Activated CD4-positive, alpha-beta T cell treated with anti-CD3 and anti-CD28 coated beads for 4 hours (primary cell): ENCODE data around the gene CAST.

Experiments used
- DNase-seq, 2 donors: peaks; one replicate each; pipeline ENCODE4 v3.0.0-alpha.2; 2020

The CAST gene

DNA sequence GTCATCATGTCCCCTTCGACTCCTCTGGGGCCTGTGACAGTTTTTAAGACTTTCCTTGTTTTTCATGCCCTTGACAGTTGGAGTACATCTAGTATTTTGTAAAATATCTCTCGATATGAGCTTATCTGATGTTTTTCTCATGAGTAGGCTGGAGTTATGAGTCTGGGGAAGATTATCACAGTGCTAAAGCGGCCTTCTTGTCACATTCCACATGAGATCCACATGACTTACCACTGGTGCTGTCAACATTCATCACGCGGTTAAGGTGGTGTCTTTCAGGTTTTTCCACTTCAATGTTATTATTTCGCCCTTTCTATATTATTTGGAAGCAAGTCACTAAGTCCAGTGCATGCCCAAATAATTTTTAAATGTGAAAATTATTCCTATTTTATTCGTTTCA, 17.1 kb upstream of the CAST start:
- DNase-seq, result no peak

DNA sequence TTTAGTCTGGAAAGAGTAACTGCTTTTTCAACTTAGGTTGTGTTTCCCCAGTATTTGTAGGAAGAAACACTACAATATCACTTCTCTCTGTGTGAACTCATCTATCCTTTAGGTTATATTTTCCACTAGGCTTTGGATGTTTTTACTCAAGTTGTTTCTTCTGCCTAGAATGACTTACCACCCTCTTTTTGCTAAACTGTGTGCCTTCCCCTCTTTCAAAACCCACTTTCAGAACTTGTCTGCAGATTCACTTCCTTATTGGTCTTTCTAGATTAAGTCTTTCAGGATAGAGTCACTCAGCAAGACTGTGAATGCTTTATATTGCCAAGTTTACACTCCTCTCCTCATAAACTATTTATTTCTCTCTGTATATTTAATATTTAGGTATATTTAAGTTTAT, 14.2 kb upstream of the CAST start:
- no peak for DNase-seq

- no peak for DNase-seq
These were observed 13.6 kb upstream of the CAST start for GRCh38 chr5:96648593-96648992.

DNA sequence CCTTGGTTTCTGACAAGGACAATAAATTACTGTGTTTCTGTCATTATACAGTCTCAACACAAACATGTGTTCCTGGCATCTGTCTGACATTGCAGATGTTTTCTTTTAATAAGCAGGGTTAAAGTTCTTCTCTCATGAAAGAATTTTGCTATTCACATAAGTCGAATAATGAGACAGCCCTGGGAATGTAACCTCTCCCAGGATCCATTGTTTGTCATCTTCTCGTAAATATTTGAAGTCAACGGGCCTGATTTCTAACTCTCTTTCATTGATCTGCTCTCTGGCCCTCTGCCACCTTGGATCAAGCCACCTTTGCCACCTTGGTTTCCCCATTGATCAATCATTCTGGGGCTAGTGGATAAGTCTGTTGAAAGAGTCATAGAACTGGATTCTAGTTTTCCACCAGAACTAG, 12.9 kb upstream of the CAST start:
- DNase-seq, result no peak

- no peak for DNase-seq
These were observed 12.3 kb upstream of the CAST start for GRCh38 chr5:96649681-96650540.

GRCh38 chr5:96651047-96651446, 11.1 kb upstream of the CAST start:
- no peak for DNase-seq

DNA sequence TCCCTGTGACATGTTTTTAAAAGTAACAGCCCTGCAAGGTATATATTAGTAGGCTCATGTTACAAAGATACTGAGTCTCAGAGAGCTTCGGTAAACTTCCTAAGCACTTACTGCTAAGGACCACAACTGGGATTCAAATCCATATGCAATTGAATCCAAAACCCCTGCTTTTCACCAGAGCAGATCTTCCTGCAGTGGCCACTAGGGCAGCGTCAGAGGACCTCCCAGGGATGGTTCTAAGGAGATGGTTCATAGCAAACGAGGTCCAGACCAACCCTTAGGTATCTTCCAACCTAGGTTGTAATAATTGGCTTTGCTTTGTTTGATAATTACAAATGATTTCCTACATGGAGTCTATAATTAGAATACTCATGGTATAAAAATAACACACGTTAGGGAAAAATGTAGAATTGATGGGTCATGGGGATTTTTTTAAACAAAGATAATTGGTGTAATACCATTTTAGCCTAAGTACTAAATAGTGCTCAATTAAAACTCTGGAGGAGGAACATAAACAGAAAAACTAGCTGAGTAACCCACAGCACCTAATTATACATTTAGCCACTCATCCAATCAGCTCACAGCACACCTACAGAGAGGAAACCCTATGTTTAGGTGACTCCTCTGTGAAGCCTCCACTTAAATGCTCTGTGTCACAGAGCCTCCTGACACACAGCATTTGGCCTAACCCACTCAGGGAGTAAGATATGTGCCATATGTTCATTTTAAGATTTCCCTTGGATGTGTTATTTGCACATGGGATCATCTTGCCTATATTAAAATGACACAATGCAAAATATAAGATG, 10.0 kb upstream of the CAST start:
- no peak for DNase-seq

DNA sequence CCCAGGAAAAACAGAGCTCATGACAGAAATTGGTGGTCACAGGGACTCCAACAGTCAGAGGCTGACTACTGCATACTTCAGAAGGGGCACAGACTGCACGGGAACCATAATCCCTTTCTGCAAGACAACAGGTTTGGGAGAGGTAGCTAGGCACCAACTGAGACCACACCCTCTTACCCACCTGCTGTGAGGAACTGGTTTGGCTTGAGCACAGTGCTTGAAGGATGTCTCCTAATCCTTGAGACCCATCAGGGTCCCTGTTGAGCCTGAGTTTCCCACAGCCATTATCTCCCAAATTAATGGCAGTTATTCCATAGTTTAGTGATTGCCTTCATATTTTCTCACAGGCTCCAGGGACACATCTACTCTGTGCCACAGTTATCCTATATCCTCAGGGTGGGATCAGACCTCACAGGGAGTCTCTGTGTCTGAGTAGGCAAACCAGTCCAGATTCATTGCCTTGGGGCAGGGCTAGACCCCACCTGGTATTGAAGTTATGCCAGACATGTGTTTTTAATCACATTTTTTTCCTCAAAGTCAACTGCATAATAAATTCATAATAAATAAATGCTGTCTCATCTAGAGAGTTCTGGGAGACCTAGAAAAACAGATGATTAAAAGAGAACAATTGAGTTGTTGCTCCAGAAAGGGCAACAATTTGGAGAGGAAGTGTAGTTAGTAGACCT, 9.3 kb upstream of the CAST start:
- DNase-seq, result no peak

DNA sequence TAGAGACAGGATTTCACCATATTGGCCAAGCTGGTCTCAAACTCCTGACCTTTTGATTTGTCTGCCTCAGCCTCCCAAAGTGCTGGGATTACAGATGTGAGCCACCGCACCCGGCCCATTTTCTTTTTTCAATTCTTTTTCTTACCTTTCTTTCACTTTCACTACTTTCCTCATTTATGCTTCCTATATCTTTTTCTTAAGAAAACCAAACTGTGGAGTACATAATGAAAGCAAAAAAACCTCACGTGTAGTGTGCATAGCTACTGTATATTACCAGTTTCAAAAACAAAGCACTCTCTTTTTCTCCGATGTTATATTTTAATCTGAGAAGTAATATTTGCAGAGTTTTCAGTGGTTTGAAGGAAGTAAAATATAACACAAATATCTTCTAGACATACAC, 8.0 kb upstream of the CAST start:
- no peak for DNase-seq

DNA sequence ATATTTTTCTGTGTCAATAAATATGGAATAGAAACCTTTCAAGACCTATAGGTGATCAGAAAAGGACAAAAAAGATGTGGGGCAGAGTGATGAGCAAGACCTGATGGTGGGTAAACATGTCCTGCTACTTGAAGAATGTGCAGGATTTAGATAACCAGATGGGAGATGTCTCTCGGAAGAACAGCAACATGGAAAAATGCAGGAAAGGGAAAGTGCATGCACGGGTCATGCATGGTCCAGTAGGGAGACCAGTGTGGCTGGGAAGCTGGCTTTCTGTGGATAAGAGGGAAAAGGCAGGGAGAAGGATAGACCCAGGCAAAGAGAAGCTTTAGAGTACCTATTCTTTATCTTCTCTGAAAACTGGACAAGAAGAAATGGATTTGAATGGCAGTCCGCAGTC, 7.1 kb upstream of the CAST start:
- no peak for DNase-seq

- DNase-seq, result no peak
These were observed 6.7 kb upstream of the CAST start for GRCh38 chr5:96655506-96655905.

DNA sequence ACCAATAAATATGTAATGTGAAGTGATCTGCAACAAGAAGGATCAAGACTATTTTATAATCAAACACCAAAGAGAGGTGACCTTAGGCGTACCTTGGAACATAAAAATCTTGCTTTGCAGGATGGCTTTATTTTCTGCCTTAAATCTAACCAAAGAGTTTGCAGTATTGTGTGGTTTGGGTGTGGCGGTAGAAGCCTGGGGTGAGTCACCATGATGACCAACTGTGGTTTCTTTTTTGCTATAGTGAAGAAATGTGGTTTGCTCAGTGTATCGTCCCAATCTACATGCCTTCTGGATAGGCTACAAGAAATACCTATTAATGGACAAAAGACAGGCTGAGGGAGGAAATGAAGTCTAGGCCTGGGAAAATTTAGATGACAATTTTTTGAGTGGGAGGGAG, 5.1 kb upstream of the CAST start:
- peak; percentile 38 for DNase-seq

DNA sequence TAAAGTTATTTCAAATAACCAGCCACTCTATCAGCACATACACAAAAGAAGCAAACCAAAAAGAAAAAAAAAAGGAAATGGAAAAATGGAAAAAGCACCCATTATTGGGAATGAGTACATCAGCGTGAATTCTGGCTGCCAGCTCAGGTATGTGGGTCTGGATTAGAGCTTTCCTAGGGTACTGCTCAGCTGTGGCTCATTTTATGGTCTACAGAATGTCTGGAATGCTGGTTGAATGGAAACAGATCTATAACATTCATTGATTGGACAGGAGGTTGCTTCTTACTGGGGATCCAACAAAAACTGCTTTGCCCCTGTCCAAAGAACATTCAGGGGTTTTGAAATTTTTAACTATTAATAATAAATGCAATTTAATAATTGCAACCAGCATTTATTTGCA, 3.9 kb upstream of the CAST start:
- DNase-seq, result no peak

- DNase-seq, result no peak
These were observed 3.0 kb upstream of the CAST start for GRCh38 chr5:96659170-96659569.

DNA sequence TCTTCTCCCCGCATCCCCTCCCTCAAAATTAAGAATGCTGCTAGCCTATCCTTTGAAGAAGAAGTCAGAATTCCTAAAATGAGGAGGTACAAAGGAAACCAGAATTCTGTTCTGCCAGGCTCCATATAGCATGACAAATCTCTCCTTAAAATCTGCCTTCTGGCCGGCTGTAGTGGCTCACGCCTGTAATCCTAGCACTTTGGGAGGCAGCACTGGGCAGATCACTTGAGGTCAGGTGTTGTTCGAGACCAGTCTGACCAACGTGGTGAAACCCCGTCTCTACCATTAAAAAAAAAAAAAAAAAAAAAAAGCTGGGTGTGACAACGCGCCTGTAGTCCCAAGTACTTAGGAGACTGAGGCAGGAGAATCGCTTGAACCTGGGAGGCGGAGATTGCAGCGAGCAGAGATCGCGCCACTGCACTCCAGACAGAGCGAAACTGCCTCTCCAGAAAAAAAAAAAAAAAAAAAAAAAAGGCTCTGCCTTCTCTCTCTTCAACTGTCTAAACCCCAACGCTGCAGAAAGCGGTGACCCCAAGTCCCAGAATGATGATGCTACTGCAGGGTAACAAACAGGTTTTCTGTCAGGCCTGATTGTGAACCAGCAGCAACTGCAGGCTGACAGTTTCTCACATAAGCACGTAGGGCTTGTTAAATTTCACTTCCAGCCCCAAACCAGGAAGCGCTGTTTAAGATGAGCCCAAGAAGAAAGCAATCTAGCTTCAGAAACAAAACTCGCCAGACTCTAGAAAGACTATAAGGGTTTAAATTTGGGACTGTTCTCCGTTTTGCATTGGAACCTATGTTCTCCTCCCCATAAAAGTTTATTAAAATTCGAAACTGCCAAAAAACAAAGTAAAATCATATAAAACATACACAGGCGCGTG, 963 bp upstream of the CAST start:
- DNase-seq, result peak; percentile 10 to 28

DNA sequence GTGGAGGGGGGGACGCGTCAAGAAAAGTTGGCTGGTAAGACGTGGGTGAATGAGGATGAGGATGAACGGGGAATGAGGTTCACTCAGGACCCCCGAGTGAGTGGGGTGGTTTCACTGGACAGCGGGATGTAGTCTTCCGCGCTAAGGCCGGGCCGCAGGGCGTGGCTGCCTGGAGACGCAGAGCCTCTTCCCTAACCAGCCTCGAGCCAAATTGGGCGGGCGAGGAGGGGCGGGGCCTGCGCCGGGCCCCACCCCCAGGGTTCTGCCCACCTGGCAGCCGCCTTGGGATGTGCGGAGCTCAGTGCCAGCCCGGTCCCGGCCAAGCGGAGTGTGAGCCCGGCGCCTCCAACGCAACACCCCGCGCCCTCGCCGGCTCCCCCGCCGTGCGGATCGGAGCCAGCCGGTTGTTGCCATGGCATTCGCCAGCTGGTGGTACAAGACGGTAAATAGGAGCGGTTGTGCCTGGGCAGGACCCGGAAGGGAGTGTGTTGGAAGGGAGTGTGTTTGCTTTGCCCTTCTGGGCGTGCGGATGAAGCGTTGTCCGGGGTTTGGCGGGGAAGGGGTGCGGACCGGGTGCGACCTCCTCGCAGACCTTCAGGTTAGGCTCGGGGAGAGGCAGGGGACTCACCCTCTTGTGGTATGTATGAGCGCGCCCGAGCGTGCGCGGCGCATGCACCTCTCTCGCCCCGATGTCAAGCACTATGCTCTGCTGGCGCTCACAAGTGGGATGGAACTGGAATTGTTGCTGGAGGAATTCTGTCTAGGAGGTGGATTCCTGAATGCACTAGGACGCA, 746 bp downstream of the CAST start:
- peak; percentile 76 to 82 for DNase-seq

- DNase-seq, result no peak
These were observed 1.4 kb downstream of the CAST start for GRCh38 chr5:96663608-96664007.

DNA sequence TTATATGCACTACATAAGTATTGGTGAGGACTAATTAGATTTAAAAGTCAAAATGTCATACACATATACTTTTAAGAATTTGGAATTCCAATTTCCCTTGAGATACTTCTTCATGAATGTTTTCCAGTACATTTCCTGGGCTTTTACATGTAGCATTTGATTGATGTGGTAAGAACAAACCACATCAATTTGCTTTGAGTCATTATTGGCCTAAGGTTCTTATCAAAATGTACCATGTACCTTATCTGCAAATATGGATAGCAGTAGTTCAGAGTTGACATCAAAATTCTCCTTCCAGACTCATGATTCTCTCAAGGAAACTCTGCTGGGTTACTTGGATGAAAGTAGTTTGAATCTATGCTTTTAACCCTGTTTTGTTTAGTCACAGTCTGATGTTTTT, 2.5 kb downstream of the CAST start:
- DNase-seq, result no peak

DNA sequence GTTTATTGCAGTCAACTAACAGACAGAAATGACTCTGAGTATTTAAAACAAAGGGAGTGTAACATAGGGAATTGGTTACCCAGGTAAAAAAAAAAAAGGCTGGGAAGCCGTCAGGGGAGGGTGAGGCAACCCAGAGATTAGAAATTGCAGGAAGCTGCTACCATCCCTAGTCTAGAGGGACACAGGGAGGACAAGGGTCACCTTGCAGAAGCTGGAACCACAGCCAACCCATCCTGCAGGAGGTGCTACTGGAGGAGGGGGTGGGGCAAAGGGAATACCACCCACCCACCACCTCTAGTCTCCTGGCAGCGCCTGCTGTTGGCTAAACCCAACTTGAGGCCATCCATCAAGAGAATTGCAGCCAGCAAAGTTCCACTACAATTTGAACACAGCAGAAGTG, 6.5 kb downstream of the CAST start:
- no peak for DNase-seq

- DNase-seq, result no peak
These were observed 7.7 kb downstream of the CAST start for GRCh38 chr5:96669909-96670308.

GRCh38 chr5:96671441-96671840, 9.3 kb downstream of the CAST start:
- no peak for DNase-seq

DNA sequence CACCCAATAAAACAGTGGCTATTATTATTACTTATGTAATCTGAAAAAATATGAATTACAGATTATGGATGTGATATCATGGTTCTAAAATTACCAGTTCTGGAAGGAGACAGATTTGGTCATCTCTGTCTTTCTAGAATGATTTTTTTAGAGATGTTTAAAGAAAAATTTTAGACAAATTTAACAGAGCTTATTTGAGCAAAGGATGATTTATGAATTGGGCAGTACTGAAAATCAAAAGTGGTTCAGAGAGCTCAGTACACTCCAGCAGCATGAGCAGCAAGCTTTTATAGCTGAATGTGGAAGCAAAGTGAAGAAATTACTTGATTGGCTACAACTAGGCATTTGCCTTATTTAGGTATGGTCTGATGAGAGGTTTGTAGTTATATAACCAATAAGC, 11.0 kb downstream of the CAST start:
- DNase-seq, result no peak
